Kidney tubule cell (primary cell): ENCODE results near the gene KCTD16.
A peak's percentile ranks its signal among the peaks of the same experiment; 100 is the strongest.

Experiments
- DNase-seq: peaks from one replicate; pipeline ENCODE4 v3.0.0-alpha.2; 2018; ENCODE audit warnings: low spot score

KCTD16 gene

DNA sequence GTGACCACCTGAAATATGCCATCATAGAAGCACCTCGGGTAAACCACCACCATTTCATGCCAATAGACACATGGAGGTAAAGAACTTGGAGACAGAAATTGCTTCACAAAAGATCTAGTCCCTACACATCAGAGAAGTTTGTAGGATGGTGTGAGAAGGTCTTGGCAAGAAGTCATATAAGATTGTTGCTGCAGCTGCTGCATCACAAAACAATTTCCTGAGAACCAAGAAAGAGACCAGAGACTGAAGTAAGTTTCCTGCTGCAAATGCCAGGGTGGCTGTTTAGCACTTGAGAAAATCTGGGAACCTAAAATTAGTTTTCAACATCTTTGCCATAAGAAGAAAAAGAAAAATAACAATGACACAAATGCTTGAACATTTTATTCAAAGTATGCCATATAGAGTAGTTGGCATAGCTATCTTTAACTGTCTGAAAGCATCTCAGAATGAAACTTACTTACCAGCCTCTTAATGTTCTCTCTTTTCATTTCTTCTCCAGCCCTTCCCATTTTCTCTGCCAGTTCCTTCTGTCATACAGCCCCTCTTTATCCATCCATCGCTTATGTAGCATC lies 114.3 kb downstream of the KCTD16 start:
- no peak for DNase-seq

DNA sequence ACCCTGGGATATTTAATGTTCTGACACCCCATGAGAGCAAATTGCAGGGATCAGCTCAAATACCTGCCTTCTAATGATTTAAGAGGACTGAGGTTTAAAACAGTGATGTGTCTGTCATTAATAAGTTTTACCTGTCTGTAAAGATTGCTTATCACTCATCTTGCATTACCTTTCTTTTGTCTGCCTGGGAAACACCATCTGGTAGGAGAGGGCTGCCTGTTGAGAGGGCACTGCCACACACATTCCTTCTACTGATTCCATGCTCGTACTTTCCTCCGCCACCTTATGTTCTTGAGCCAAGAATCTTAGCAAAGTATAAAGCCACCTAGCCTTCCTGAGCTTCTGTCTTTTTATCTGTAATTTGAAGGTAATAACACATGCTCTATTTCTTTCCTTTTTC lies 118.6 kb downstream of the KCTD16 start:
- DNase-seq = no peak

DNA sequence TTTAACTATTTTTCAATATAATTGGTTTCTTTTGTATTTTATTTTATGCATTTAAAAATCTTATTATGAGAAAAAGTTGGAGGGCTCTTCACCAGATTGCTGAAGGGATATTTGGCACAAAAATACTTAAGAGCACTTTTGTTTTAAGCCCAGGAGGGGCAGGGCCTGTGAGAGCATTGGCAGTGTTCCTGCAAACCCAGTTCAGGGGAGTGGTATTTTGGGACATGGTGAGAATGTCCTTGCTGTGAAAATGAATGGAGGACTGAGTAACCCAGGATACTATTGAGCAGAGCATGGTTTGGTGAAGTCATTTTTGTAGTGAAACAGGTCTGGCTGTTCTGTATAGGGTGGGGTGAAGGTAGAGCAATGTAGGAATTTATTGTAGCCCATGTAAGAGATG lies 121.4 kb downstream of the KCTD16 start:
- DNase-seq = no peak

DNA sequence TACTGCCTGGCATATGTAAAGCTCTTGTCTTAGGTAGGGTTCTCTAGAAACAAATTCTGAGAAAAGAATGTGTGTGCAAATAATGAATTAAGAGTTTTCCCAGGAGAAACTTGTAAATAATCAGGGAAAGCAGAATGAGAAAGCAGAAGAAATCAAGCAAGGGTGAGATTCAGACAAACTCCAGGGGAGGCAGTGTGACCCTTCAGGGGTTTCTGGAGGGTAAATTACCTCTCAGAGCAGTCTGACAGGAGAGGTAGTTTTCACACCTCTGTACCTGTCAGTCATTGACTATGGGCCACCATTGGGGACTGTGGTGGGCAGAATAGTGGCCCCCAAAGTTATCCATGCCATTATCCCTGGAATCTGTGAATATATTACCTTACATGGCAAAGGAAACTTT lies 124.6 kb downstream of the KCTD16 start:
- no peak for DNase-seq

DNA sequence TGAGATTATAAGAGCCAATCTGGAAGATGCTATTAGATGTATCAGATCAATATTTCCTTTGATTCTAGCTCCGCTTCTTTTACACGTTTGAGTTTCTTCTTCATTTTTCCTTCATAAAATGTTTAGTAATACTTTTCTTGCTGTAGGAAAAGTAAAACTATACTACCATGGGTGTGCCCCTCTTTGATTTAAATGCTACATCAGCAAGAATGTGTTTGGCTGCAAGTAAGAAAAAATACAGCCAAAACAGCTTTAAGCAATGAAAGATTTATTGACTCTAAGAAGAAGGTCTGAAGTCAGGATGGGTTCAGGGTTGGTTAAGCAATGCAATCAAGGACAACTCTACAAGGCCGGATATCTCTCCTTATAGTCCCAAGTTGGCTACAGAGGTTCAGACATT lies 126.4 kb downstream of the KCTD16 start:
- DNase-seq = no peak

DNA sequence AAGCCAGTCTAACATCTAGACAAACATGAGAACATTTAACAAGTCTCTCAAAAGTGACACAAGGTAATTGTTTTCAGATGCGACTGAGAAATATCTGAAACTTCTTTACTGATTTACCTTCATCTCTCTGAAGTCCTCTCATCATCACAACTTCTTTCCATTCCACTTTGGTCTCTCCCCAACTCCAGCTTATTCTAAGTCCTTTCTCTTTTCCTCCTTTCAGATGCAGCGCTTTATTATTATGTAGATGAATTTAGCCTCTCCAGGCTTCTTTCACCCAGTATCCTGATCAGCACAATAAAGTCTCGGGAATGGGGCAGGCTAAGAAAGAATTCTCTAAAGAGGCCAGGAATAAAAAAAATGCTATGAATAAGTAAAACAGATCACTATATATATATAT lies 128.0 kb downstream of the KCTD16 start:
- no peak for DNase-seq

DNA sequence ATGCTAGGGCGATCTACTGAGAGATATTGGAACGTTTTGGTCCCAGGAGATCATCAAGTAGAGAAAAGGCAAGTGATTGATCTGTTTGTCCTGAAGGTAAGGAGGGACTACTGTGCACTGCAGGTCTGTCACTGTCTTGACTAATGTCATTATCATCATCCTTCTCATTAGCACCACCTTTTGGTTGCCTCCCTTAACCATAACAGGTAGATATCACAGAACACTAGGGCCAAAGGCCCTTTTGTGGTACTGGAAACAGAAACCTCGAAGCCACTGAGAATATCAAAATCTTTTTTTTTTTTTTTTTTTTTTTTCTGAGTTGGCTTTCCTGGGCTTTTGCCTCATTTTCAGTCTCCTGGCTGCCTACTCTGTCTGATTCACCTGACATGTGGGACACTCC lies 134.0 kb downstream of the KCTD16 start:
- no peak for DNase-seq

DNA sequence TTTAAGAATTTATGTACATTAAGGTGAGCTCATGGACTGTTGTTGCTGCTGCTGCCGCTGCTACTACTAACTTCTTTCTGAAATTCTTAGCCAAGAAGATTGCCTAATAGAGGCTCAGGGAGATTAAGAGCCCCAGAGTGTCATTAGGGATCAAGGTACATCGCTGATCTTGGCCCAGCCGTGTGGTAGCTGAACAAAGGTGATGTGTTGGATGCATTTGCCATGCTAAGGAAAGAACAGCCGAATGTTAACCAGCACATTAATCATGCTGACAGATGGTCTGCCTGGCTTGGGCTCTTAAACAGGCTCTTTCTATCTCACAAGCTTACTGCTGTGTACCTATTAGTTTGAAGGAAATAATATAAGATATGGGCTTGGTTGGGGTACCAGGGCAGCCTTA lies 137.1 kb downstream of the KCTD16 start:
- DNase-seq = no peak

DNA sequence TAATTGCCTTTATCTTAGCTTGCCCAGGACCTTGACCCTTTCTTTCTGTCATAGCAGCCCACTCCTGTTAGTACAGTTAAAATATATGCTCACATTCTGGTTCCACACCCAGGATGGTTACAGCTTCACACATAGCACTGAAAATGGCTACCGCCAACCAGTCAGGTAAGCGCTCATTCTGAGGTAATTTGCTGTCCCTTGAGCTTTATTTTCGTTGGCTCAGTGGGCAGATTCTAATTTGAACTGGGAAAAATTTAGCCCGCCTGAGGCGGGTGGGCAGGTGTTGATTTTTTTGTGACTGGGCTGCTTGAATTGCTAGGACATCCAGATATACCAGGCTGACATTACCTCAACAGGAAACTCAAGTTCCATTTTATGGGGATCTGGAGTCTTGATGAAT lies 137.5 kb downstream of the KCTD16 start:
- no peak for DNase-seq

DNA sequence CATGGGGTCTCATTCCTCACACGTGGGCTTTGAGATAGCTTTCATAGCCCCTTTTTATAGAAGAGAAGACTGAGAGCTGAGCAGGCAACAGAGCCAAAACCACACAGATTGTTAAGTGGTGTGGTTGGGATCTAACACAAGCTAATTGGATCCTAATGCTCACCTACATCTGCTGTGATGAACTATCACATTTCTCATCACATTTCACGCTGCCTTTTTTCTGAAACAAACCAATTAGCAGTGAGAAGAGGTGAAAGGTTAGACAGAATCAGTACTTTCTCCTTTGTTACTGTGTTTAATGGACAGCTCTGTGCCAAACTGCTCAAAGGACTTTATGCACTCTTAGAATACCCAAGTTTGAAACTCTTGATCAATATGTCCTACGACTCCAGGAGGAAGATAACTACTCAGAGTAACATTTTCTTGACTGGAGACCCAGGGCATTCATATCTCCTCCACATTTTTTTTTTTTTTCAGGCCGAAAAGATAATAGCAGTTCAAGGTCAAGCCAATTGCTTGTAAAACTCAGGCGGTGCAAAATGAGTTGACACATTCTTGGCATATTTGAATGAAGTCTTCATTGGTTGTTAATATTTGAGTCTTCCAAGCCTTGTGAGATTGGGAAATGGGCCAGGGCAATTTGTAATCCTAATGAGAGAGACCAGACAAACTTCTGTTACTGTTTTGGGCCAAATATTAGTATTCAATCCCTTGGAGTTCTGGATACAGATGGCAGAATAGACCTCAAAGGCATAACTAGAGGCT lies 138.4 kb downstream of the KCTD16 start:
- peak; percentile 45 for DNase-seq

DNA sequence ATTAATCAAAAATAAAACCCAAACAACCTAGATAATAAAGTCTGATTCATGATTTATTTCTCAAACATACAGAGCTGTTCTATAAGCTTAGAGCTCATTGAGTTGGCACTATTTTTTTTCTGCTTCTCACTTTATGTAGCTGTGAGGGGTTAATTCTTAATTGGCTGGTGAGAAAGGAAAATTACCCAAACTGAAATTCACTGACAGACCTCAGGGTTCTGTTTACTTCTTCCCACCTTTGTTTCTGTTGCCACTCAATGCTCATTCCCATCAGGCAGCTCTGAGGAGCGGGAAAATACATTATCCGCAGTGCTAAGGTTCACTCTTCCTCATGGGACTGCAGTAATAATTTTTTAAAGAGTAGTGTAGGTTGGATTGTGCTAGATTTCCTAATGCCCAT lies 139.9 kb downstream of the KCTD16 start:
- DNase-seq = no peak

DNA sequence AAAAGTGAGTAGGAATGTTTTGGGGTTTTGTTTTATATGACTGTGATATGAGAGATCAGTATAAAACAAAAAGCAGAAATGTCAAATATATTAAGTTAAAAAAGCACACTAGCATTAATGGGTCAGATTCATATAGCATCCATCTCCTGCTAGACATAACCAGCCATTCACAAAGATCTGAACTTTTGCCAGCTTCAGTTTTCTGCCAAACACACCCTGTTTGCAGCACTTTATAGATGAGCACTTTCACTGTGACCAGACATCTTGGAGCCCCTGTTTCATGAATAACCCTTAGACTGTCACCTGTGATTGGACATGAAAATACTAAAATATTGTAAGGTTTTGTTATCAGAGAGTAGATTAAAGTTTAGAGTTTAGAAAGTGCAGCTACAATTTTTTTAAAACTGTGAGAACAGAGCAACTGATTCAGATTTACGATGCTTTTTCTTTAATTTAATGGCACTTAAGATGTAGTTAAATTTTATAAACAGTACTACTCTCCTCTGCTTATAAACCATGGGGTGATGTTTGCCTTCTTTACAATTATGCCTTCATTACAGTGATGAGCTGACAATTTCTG lies 142.6 kb downstream of the KCTD16 start:
- no peak for DNase-seq

DNA sequence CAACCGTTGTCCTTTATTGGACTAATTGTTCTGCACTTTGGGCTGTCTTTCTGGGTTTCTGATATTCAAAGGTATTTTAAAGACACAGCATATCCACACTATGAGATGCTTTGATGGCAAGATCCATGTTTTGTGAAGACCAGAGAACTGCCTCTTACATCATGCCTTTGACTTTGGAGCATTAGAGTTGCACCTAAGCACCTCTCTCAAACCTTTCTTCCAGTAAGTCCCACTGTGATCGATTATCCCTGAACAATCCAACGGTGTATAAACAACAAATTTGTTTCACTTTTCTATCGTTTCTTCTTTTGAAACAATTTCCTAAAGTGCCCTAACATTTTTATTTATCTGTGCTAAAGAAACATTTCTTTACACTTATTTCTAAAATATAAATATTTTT lies 144.4 kb downstream of the KCTD16 start:
- no peak for DNase-seq

DNA sequence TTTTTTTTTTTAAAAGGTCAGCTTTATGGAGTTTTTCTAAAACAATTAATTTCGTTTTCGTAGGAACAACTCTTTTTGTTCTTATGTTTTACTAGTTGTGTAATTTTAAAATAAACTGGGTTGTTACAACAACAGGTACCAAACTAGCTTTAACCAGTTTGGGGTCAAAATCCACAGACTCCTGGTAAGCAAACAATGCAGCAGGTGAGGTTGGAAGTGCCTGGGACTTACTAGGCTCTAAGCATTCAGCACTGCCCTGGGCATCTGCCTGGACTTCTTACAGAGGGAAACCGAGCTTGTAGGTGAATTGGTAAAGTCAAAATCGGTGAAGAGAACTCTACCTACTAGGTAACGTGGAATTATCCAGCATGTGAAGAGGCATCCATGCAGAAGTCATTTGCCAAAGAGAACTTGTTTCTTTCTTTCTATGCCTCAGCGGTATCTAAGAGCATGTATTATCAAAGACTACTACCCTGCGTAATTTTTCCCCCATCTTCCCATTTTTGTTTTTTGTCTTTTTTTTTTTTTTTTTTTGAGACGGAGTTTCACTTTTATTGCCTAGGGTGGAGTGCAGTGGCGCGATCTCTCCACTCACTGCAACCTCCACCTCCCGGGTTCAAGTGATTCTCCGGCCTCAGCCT lies 145.4 kb downstream of the KCTD16 start:
- no peak for DNase-seq

DNA sequence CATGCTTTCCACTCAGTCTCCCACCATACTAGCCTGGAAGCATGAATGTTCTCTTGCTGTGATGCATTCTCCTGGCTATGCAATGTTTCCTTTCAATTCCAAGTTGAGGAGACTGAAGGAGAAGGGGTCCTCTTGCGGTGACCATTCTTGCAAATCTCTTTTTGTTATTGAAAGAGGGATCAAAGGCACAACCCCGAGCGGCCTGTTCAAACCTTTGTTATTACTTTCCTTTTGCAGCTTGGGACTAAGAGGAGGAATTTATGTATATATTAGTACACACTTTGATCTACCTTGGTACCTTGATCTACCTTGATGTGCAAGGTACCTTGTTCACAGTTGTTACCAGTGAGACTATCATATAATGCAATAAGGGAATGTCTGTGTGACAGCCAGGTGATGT lies 147.3 kb downstream of the KCTD16 start:
- DNase-seq = no peak

DNA sequence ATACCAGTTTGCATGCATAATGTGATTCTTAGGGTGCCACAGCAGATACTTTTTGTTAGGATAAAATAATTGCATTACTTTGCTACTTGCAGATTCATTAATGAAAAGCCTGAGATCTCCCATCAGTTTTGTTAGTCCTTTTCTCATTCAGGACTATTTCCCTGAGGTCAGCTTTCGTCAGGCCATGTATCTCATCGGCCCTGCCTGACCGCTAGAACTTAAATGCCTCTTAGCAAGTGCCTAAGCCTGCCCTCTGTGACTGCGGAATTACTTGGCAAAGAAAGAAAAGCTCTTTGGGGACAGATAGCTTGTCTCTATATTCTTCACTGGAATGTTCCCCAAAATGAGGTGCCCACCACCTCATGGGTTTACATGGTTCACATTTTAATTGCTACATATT lies 147.8 kb downstream of the KCTD16 start:
- no peak for DNase-seq

DNA sequence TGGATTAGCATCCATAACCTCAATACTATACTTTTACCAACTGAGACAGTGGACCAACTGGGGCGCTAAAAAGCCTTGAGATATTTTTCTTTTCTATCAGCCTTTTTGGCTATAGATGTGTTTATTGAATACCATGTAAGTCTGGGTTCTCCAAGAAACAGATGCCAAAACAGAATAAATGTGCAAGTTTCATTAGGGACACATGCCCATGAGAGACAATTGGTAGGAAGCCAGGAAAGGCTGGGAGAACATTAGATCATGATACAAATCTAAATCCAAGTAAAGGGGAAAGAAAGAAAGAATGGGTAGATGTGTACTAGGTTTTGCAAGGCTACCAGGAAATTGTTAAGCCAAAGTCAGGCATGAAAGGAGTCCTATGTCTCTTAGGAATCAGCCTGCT lies 152.5 kb downstream of the KCTD16 start:
- DNase-seq = no peak

DNA sequence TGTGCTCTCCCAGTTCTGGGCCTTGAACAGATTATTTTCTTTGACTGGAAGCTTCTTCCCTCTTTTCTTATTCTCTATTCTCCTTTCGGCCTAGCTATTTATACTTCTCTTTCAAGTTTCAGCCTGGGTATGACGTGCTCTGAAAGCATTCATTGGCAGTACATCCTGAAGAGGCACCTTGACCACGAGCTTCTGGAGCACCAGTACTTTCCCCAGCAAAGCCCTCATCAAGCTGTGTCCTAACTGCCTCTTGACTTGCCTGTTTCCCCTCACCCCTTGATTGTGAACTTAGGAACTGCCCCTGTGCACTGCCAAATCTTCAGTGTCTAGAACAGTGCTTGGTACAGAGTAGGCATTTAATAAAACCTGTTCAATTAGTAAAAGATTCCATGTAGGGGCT lies 154.9 kb downstream of the KCTD16 start:
- DNase-seq = no peak

DNA sequence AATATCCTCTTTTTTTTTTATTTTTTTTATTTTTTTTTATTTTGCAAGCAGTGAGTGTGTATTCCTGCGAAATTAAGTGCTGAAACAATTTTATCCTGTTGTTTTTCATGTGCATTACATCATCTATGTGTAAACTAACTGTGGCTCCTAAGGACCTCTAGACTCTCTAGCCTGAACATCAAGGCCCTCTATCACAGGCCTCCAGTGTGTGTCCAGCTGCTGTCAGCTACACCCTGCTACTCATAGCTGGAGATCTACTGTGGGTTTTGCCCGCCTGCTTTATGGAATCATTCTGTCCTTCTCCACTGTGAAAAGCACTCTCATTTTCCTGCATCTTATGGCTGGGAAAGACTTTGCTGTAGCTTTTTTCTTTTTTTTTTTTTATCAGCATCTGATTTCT lies 157.8 kb downstream of the KCTD16 start:
- DNase-seq = no peak

DNA sequence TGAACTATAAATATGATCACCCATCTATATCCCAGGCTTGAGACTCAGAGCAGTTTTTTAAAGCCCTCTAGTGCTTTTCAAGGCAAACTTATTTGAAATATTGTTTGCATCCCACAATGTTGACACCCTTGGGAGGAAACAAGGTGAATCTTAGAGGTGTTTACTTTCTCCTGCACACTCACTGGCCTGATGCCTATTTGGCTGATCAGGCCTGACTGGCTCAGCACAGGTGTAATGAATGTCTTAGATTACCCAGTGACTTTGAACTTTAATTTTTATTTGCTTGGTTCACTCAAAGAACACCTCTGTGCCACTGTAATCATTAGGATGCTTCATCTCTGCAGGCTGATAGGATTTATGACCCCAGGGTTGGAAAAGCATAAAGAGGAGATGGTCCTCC lies 158.3 kb downstream of the KCTD16 start:
- no peak for DNase-seq

DNA sequence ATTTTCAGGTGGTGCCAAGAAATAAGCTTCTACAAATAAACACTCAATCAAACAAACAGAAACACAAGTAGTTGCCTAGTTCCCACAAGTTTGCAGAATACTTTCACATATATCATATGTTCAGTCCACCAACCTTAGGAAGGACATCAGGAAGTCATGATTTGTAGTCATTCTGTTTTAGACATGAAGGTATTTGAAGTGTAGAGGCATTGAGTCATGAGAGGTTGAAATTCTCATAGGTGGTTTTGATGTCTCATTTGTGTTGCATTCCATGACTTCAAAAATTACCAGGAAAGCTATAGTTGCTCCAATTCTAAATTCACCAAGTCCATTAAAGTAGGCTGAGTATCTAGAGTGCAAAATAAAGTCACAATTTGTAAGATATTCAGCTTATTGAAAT lies 159.0 kb downstream of the KCTD16 start:
- peak; percentile 61 for DNase-seq

DNA sequence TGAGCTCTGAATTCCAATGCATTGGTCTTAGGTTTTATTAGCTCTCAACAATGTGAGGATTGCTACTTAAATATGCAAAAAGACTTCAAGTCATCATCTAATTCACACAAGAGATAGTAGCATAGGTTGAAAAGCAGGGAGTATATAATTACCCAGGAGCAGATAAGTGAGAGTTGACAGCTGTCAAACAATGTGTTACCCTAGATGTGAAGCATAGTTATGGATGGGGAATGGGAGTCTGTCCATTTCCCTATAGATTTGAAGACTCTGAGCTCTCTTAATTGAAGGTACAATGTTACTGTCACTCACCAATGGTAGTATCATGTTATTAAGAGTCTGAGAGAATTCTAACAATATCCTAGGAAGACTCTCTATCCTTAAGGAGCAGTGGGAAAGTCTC lies 160.7 kb downstream of the KCTD16 start:
- no peak for DNase-seq

DNA sequence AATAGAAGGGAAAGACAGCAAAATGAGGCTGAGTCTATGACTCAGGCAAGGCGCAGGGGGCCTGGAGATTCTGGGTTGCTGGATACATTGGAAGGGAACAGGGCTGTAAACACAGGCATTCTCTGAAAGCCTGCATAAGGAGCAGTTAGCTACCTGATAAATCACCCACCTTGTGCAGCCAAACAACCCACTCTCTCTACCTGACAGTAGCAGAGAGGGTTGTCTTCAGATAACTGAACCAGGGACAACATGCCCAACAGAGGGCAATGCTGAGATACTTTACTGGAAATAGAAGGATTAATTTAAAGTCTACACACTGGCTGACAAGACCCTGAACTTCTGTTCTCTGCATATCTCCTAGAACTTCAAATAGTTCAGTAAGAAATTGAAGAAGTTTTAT lies 161.6 kb downstream of the KCTD16 start:
- no peak for DNase-seq
